Activated CD8-positive, alpha-beta T cell treated with anti-CD3 and anti-CD28 coated beads for 36 hours (primary cell): Measurements from ENCODE around the gene MED26. TPM values are rescaled to one million over a fixed set of nuclear protein-coding genes. Genes with fewer than 3 reads are reported as not detected.

Source experiments
- ATAC-seq: fragments of 200-7000 bp; cut with Tn5 transposase; one replicate; pipeline ENCODE4 v1.10.0; 2021; ENCODE audit warnings: mild to moderate bottlenecking, moderate library complexity
- CTCF ChIA-PET: fragments of 350-600 bp; sonication (Branson Sonifier 250); formaldehyde crosslinking; loops from one replicate; lab custom pipeline; 2021; ENCODE audit warnings: antibody characterized with exemption; lab: Charles Lee
- POLR2A ChIA-PET: fragments of 350-600 bp; sonication (Branson Sonifier 250); formaldehyde crosslinking; loops from one replicate; lab custom pipeline; 2021; ENCODE audit warnings: antibody characterized with exemption; lab: Charles Lee
- DNase-seq: peaks from one replicate; pipeline ENCODE4 v3.0.0-alpha.2; 2020
- H3K27ac Mint-ChIP-seq: one replicate; pipeline ENCODE4 v1.8.0; 2021; ENCODE audit warnings: mild to moderate bottlenecking, mixed read lengths
- H3K27me3 Mint-ChIP-seq: one replicate; pipeline ENCODE4 v1.8.0; 2021; ENCODE audit warnings: mixed read lengths
- H3K36me3 Mint-ChIP-seq: one replicate; pipeline ENCODE4 v1.8.0; 2021; ENCODE audit warnings: low read depth, mixed read lengths
- H3K4me1 Mint-ChIP-seq: one replicate; pipeline ENCODE4 v1.8.0; 2021; ENCODE audit warnings: low read depth, mixed read lengths
- H3K4me3 Mint-ChIP-seq: one replicate; pipeline ENCODE4 v1.8.0; 2021; ENCODE audit warnings: mild to moderate bottlenecking, moderate library complexity, mixed read lengths
- H3K9me3 Mint-ChIP-seq: one replicate; pipeline ENCODE4 v1.8.0; 2021; ENCODE audit warnings: mixed read lengths
- intact Hi-C: fragments of 100-400 bp; cut with micrococcal nuclease; formaldehyde crosslinking; loops from one replicate; pipeline ENCODE4 v1.10.0; 2022
- total RNA-seq, 2 experiments: library from RNA; stranded (reverse); gene quantifications; one replicate each; pipeline ENCODE4 v1.2.3, GENCODE V29; 2021
- TF ChIP-seq, protein P1 (sequence below): fragments of 200-600 bp; IDR thresholded peaks from one replicate; pipeline ENCODE4 v1.8.0; 2022; ENCODE audit warnings: antibody characterized with exemption, mild to moderate bottlenecking

Gene MED26
- total RNA-seq, 2 experiments from 2014 or later, result 14.2 to 19.3 TPM

- H3K4me3 Mint-ChIP-seq, result no peak overlapping the region
- ATAC-seq (no peak), DNase-seq (no peak)
- intact Hi-C loops, result no loop called here
- peaks cover 63% of the 10 kb centered on the region for H3K4me1 Mint-ChIP-seq
- H3K9me3 Mint-ChIP-seq, result no peaks in the 10 kb centered on the region
- TF ChIP-seq, protein P1, sequence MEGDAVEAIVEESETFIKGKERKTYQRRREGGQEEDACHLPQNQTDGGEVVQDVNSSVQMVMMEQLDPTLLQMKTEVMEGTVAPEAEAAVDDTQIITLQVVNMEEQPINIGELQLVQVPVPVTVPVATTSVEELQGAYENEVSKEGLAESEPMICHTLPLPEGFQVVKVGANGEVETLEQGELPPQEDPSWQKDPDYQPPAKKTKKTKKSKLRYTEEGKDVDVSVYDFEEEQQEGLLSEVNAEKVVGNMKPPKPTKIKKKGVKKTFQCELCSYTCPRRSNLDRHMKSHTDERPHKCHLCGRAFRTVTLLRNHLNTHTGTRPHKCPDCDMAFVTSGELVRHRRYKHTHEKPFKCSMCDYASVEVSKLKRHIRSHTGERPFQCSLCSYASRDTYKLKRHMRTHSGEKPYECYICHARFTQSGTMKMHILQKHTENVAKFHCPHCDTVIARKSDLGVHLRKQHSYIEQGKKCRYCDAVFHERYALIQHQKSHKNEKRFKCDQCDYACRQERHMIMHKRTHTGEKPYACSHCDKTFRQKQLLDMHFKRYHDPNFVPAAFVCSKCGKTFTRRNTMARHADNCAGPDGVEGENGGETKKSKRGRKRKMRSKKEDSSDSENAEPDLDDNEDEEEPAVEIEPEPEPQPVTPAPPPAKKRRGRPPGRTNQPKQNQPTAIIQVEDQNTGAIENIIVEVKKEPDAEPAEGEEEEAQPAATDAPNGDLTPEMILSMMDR, result no peak
- ChIA-PET CTCF (no interaction called here), POLR2A (no interaction called here)
- H3K27me3 Mint-ChIP-seq, result no peaks in the 10 kb centered on the region
- no peak overlapping the region for H3K27ac Mint-ChIP-seq
- H3K36me3 Mint-ChIP-seq, result peaks cover 35% of the 10 kb centered on the region
These were observed 4.4 kb downstream of the MED26 start for GRCh38 chr19:16623576-16623975.

- TF ChIP-seq, protein P1, result no peak
- Mint-ChIP-seq H3K4me1 (peaks cover 63% of the 10 kb centered on the region), H3K27me3 (no peaks in the 10 kb centered on the region), H3K36me3 (peaks cover 34% of the 10 kb centered on the region), H3K27ac (no peak overlapping the region), H3K4me3 (no peak overlapping the region), H3K9me3 (no peaks in the 10 kb centered on the region)
- ChIA-PET POLR2A (interaction anchor here (1.5 kb wide), 1 partner anchor 23 kb away, joined by 4 read pairs; no protein-coding TSS in a partner anchor), CTCF (no interaction called here)
- ATAC-seq, result no peak
- intact Hi-C loops, result no loop called here
- no peak for DNase-seq
These were observed 4.9 kb downstream of the MED26 start for GRCh38 chr19:16623066-16623465.

DNA sequence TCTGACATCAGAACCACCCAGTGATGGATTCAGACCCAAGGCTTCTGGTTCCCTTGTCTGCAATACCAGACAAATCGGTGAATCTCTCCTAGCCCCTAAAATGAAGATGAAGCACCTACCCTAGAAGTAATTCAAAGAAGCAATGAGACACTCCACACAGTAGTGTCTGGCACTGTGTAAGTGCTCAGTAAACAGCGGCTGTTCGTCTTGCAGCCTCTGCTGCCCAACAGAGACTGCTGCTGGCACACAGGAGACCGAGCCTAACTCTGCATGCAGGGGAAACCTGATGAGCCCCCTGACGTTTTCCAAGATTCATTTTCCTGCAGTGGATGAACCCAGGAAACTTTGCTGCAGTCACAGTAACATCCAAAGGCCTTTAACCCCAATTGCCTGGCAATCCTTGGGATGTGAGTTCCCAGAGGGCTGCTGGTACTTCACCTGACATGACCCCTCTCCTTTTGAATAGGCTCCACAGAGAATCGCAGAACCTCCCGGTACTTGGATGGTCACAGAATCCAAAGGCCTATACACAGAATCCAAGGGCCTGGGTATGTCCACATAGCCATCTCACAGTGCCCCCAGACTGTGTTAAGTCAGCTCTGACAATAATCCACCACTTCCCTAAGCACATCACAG lies 6.7 kb downstream of the MED26 start:
- CTCF ChIA-PET, result interaction anchor here (0.6 kb wide), 1 partner anchor 884 kb away, joined by 3 read pairs; the partner anchor contains the start of gene OR10H3

GRCh38 chr19:16620584-16620983 lies 7.4 kb downstream of the MED26 start:
- DNase-seq, result no peak
- POLR2A ChIA-PET, result interaction anchor here (1.0 kb wide), 1 partner anchor 11 kb away, joined by 3 read pairs; no protein-coding TSS in a partner anchor
- H3K27ac Mint-ChIP-seq, result no peak overlapping the region
- no peaks in the 10 kb centered on the region for H3K9me3 Mint-ChIP-seq
- no peak for ATAC-seq
- peaks cover 18% of the 10 kb centered on the region for H3K36me3 Mint-ChIP-seq
- no peaks in the 10 kb centered on the region for H3K27me3 Mint-ChIP-seq
- CTCF ChIA-PET, result no interaction called here
- TF ChIP-seq, protein P1, result no peak
- H3K4me3 Mint-ChIP-seq, result no peak overlapping the region
- intact Hi-C loops, result no loop called here
- H3K4me1 Mint-ChIP-seq, result peaks cover 74% of the 10 kb centered on the region

More for the DNA sequence above, 6.7 kb downstream of the MED26 start:
- H3K36me3 Mint-ChIP-seq, result peaks cover 24% of the 10 kb centered on the region
- TF ChIP-seq, protein P1, result no peak
- POLR2A ChIA-PET, result interaction anchor here (0.6 to 1.5 kb wide), 4 partner anchors 10 to 29 kb away, joined by 3 to 4 read pairs (median 3); no protein-coding TSS in a partner anchor
- peaks cover 75% of the 10 kb centered on the region for H3K4me1 Mint-ChIP-seq
- intact Hi-C loops, result no loop called here
- H3K27me3 Mint-ChIP-seq, result no peaks in the 10 kb centered on the region
- DNase-seq (no peak), ATAC-seq (no peak)
- no peak overlapping the region for H3K4me3 Mint-ChIP-seq
- H3K9me3 Mint-ChIP-seq, result no peaks in the 10 kb centered on the region
- H3K27ac Mint-ChIP-seq, result no peak overlapping the region

GRCh38 chr19:16620018-16620417 lies 8.0 kb downstream of the MED26 start:
- TF ChIP-seq, protein P1, result no peak
- no peak for DNase-seq
- Mint-ChIP-seq H3K36me3 (peaks cover 13% of the 10 kb centered on the region), H3K27me3 (no peaks in the 10 kb centered on the region), H3K27ac (no peak overlapping the region), H3K4me1 (peaks cover 72% of the 10 kb centered on the region), H3K4me3 (no peak overlapping the region), H3K9me3 (no peaks in the 10 kb centered on the region)
- POLR2A ChIA-PET, result no interaction called here
- no peak for ATAC-seq
- CTCF ChIA-PET, result no interaction called here
- intact Hi-C loops, result no loop called here
